Large intestine (tissue), 3 donors: Measurements from ENCODE around the gene FADS6. TPM values are rescaled to one million over a fixed set of nuclear protein-coding genes. Genes with fewer than 3 reads are reported as not detected.
A peak's percentile ranks its signal among the peaks of the same experiment; 100 is the strongest.

Experiments used
- DNase-seq, 2 donors: peaks; one replicate each; pipeline versions ENCODE4 v3.0.0 to v3.0.0-alpha.2; 2013
- H3K27ac ChIP-seq: one replicate; pipeline ENCODE4 v1.5.1; 2013; ENCODE audit warnings: low read length
- H3K27me3 ChIP-seq: 2 replicates; pipeline ENCODE4 v1.6.1; 2013; ENCODE audit warnings: low read length; ENCODE audit not compliant: control insufficient read depth, insufficient read depth
- H3K36me3 ChIP-seq: 2 replicates; pipeline ENCODE4 v1.6.1; 2013; ENCODE audit warnings: low read length; ENCODE audit not compliant: control insufficient read depth, insufficient read depth
- H3K4me1 ChIP-seq: one replicate; pipeline ENCODE4 v1.6.1; 2013; ENCODE audit warnings: low read length; ENCODE audit not compliant: control insufficient read depth, insufficient read depth
- H3K4me3 ChIP-seq: one replicate; pipeline ENCODE4 v1.5.1; 2013; ENCODE audit warnings: low read length
- H3K9me3 ChIP-seq: one replicate; pipeline ENCODE4 v1.6.1; 2013; ENCODE audit warnings: mild to moderate bottlenecking, low read depth, low read length, moderate library complexity; ENCODE audit not compliant: control insufficient read depth
- WGBS: methylation state at CpG from one replicate; pipeline ENCODE4 v1.1.5; 2013; ENCODE audit warnings: low lambda C conversion rate; ENCODE audit not compliant: insufficient coverage; 5-methylcytosine and 5-hydroxymethylcytosine counted together
- polyA plus RNA-seq: library from polyadenylated mRNA; unstranded; fragments of 120-200 nt; gene quantifications from one replicate; pipeline ENCODE4 v1.2.1, GENCODE V29; 2013

Gene FADS6
- polyA plus RNA-seq, 1 donor, result 14.5 TPM

DNA sequence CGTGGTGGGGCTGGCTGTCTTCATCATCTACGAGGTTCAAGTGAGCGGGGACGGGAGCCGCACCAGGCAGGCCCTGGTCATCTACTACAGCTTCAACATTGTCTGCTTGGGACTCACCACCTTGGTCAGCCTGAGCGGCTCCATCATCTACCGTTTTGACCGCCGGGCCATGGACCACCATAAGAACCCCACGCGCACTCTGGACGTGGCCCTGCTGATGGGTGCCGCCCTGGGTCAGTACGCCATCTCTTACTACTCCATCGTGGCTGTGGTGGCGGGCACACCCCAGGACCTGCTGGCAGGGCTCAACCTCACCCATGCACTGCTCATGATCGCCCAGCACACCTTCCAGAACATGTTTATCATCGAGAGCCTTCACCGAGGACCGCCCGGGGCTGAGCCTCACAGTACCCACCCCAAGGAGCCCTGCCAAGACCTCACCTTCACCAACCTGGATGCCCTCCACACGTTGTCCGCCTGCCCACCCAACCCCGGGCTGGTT lies 37.2 kb upstream of the FADS6 start:
- Histone ChIP-seq H3K4me1 (peaks cover 2% of the 10 kb centered on the region), H3K27me3 (peaks cover 71% of the 10 kb centered on the region), H3K4me3 (no peak overlapping the region), H3K9me3 (no peaks in the 10 kb centered on the region), H3K27ac (no peak overlapping the region), H3K36me3 (no peaks in the 10 kb centered on the region)
- WGBS, result no CpG with 5 or more reads among the region's 24 CpGs
- DNase-seq, result no peak

DNA sequence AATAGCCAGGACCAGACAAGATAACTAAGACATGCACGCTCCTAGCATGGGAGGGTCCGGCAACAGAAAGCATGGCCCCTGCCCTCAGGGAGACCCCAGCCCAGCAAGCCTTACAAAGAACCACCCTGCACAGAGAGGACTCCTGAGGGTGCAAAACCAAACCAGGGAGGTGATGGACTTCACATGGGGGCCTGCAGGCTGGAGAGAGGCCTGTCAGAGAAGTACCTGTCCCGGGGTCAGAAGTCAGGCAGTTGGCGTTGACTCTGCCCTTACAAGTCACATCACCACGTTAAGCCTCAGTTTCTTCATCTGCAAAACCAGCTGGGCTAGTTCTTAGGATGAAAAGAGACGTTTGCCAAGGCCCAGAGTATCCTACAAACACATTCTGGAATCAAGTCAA lies 35.4 kb upstream of the FADS6 start:
- Histone ChIP-seq H3K4me1 (peaks cover 6% of the 10 kb centered on the region), H3K9me3 (peaks cover 10% of the 10 kb centered on the region), H3K27ac (no peak overlapping the region), H3K36me3 (no peaks in the 10 kb centered on the region), H3K4me3 (no peak overlapping the region), H3K27me3 (peaks cover 71% of the 10 kb centered on the region)
- no peak for DNase-seq
- no CpG with 5 or more reads among the region's 6 CpGs for WGBS

DNA sequence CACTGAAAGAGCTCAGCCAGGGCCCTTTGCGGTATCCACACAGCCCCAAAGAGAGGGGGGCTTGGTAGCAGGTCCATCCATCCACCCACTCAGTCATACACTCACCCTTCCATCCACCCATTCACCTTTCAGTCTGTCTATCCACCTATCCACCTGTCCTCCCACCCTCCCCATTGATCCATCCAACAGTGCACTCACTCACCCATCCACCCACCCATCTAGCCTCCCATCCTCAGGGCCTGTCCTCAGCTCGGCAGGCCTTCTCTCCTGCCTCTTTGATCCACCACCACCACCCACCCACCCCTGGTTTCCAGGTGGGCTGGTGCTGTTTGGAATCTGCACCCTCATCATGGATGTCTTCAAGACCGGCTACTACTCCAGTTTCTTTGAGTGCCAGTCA lies 31.8 kb upstream of the FADS6 start:
- Histone ChIP-seq H3K27ac (no peak overlapping the region), H3K4me1 (peaks cover 18% of the 10 kb centered on the region), H3K36me3 (no peaks in the 10 kb centered on the region), H3K4me3 (no peak overlapping the region), H3K27me3 (peaks cover 75% of the 10 kb centered on the region), H3K9me3 (peaks cover 10% of the 10 kb centered on the region)
- DNase-seq, result no peak
- no CpG with 5 or more reads among the region's 3 CpGs for WGBS

DNA sequence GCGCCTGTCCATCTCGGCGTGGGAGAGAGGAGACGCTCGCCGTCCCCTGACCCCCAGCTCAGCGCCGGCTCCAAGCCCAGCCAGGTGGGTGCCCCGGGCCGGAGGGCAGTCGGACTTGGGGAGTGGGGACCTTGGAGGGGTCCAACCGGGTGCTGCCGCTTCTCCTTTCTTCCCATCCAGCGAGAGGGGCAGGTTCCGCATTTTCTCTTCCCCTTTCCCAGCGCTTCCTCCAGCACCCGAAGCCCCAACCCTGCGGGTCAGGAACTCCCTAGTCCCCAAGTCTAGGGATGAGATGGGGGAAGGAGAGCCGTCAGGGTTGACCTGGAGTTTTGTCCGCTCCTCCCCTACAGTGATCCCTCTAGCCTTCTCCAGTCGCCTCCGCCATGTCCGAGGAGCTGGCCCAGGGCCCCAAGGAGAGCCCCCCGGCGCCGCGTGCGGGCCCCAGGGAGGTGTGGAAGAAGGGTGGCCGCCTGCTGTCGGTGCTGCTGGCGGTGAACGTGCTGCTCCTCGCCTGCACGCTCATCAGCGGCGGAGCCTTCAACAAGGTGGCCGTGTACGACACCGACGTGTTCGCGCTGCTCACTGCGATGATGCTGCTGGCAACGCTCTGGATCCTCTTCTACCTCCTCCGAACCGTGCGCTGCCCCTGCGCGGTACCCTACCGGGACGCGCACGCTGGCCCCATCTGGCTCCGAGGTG lies 31.0 kb upstream of the FADS6 start, which contains the start of gene OTOP2:
Gene OTOP2, plus strand, starts transcription at position 24 of the 699 bp plus-strand sequence. Its CDS starts 360 bp downstream, at position 384.
- Histone ChIP-seq H3K27me3 (peaks cover 83% of the 10 kb centered on the region), H3K36me3 (no peaks in the 10 kb centered on the region), H3K4me1 (peaks cover 22% of the 10 kb centered on the region), H3K27ac (no peak within 1 kb of the TSS), H3K4me3 (peak within 1 kb of the TSS; percentile 55), H3K9me3 (peaks cover 18% of the 10 kb centered on the region)
- WGBS, result no CpG with 5 or more reads among the region's 54 CpGs
- no peak for DNase-seq

DNA sequence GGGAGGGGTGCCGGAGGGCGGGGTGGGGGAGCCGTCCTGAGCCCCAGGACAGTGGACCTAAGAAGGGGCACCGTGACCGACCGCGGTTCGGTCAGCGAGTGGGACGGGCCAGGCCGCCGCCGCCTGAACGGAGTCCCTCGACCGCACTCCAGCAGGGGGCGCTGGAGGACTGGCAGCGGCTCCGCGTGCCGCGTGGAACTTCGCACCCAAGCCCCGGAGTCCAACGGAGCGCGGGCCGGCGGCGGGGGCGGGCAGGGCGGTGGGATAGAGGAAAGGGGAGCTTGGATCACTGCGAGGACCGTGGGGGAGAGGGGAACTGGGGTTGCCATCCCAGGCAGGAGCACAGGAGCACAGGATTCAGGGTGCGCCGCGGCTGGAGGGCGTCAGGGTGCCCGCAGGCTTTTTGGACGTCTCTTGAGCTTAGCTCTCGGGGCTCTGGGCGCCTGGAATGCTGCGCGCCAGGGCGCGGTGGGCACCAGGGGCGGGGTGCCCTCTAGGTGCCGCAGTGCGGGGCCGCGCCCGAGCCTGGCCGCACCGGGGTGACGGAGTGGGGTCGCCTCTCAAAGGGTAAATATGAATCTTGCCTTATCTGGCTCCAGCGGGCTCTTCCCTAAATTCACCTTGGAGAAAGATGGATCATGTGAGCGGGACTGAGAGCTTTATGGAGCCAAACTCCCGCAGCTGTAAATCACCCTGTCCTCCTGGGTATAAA lies 30.3 kb upstream of the FADS6 start:
- peak overlapping the region; percentile 55 for H3K4me3 ChIP-seq
- no peak overlapping the region for H3K27ac ChIP-seq
- peaks cover 86% of the 10 kb centered on the region for H3K27me3 ChIP-seq
- H3K4me1 ChIP-seq, result peaks cover 22% of the 10 kb centered on the region
- no CpG with 5 or more reads among the region's 59 CpGs for WGBS
- H3K9me3 ChIP-seq, result peaks cover 18% of the 10 kb centered on the region
- DNase-seq, result peak; percentile 59 to 66
- H3K36me3 ChIP-seq, result no peaks in the 10 kb centered on the region

DNA sequence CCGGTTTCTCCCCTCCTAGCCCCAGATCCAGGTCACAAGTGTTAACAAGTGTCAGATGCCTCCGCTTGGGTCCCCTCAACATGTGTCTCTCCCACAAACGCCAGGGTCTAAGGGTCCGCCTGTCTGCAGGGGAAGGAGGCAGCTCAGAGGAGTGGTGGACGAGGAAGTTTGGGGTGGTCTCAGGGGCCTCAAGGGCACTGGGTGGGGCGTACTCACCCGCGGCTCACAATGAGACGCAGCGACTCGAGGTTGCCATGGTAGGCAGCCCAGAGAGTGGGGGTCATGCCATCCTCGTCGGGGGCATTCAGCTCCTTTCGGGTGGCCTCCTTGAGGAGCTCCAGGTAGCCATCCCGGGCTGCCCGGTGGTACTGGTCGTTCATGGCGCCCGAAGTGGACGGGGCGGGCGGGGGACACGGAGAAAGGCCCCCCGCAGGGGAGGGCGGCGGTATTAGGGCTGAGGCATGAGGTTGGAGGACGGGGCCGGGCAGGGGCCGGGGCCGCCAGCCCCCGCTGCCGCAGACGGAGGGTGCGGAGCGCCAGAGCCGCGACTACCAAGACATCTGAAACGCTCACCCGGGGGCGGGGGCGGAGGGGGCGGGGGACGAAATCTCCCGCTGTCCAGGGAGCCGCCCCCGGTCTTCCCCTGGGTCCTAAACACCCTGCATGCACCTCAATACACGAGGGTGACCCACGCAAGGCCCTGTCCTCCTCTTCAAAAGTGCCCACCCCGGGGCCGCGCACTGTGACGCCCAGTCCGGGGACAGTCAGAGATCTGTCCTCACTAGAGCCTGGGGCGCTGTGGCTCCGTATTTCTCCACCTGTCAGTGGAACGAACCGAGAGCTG lies 29.5 kb upstream of the FADS6 start, which contains the start of gene USH1G:
Gene USH1G, minus strand, starts transcription at position 562 of the 844 bp plus-strand sequence. Its CDS starts 182 bp downstream, at position 380.
- no peak for DNase-seq
- peaks cover 18% of the 10 kb centered on the region for H3K9me3 ChIP-seq

DNA sequence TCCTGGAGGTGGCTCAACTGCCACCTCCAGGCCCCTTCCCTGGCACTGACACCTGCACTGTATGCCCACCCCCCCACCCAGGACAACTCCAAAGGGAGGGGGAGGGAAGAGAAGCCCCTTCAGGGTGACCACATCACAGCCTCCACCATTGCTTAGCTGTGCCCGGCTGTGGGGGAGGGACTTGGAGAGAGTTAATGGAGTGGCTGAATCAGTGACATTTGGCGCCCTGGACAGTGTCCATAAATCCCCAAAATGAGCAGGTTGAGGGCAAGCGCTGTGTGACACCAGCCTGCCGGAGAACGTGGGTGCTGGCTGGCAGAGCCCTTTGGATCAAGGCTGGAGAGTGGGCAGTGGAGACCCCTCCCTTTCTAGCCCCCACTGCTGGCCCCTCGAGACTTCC lies 28.7 kb upstream of the FADS6 start:
- WGBS, result no CpG with 5 or more reads among the region's 6 CpGs
- H3K4me3 ChIP-seq, result peak overlapping the region; percentile 55
- H3K27me3 ChIP-seq, result peaks cover 76% of the 10 kb centered on the region
- H3K27ac ChIP-seq, result no peak overlapping the region
- peaks cover 22% of the 10 kb centered on the region for H3K4me1 ChIP-seq
- DNase-seq, result no peak
- no peaks in the 10 kb centered on the region for H3K36me3 ChIP-seq
- H3K9me3 ChIP-seq, result peaks cover 18% of the 10 kb centered on the region

More for the DNA sequence above, 29.5 kb upstream of the FADS6 start, which contains the start of gene USH1G:
- no peak within 1 kb of the TSS for H3K27ac ChIP-seq
- WGBS, result no CpG with 5 or more reads among the region's 57 CpGs
- no peaks in the 10 kb centered on the region for H3K36me3 ChIP-seq
- H3K4me3 ChIP-seq, result peak within 1 kb of the TSS; percentile 55
- peaks cover 22% of the 10 kb centered on the region for H3K4me1 ChIP-seq
- H3K27me3 ChIP-seq, result peaks cover 82% of the 10 kb centered on the region

DNA sequence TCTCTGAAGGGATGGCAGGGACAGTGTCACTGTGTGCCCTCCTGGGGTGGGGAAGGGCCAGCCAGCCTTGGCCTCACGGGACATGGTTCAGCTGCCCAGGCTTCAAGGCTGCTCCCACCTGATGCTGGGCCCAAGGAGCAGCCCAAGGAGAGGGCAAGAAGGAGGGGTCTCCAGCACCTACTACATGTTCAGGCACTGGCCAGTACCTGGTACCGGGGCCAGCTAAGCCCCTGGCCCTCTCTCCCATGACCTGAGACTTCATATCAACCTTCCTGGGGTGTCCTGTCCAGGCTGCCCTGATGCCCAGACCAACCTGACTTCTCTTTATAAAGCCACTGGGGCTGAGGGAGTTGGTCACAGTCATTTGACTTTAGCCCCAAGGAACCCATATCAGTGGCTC lies 28.3 kb upstream of the FADS6 start:
- H3K4me1 ChIP-seq, result peaks cover 22% of the 10 kb centered on the region
- no CpG with 5 or more reads among the region's 2 CpGs for whole genome bisulfite sequencing

DNA sequence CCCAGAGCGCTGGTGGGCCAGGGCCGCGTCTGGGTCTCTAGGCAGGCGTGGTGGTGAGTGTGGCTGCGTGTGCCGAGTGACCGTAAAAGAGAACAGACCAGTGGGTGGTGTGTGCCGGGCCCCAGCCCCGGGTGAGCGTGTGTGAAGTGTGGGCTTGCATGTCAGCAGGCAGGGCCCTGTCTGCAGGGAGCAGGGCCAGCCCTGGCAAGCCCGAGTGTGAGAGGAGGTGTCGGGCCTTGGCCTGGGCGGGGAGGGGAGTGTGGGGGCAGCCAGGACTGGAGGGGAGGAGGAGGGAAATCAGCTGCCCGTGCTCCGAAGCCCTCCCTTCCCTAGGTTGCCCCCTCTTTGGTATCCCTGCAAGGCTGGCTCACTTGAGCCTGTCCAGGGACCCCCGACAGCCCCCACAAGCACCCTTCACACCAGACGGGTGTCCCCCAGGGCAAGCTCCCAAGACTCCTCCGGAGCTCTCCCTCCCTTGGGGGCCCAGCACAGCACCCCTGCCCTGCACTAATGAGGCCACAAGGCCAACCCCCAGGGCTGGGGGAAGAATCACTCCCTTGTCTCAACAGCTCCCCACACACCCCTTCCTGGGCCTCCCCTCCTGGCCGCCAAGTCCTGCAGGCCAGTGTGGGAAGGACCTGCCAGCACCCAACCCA lies 27.7 kb upstream of the FADS6 start:
- H3K4me1 ChIP-seq, result peaks cover 22% of the 10 kb centered on the region
- peaks cover 68% of the 10 kb centered on the region for H3K27me3 ChIP-seq
- WGBS, result no CpG with 5 or more reads among the region's 19 CpGs

More for the DNA sequence above, 28.3 kb upstream of the FADS6 start:
- no peak overlapping the region for H3K4me3 ChIP-seq
- H3K9me3 ChIP-seq, result peaks cover 18% of the 10 kb centered on the region
- no peak overlapping the region for H3K27ac ChIP-seq
- H3K27me3 ChIP-seq, result peaks cover 72% of the 10 kb centered on the region
- no peaks in the 10 kb centered on the region for H3K36me3 ChIP-seq
- DNase-seq, result no peak

More for the DNA sequence above, 27.7 kb upstream of the FADS6 start:
- DNase-seq, result no peak
- Histone ChIP-seq H3K27ac (no peak overlapping the region), H3K36me3 (no peaks in the 10 kb centered on the region), H3K4me3 (no peak overlapping the region), H3K9me3 (peaks cover 18% of the 10 kb centered on the region)
